AG20443 (cell line): ENCODE data around the gene ASTN2.

Source experiments
- DNase-seq: peaks from one replicate; pipeline ENCODE4 v3.0.0; 2012; ENCODE audit warnings: low spot score, mixed read lengths

Gene ASTN2

GRCh38 chr9:116954731-116955130, 460.1 kb downstream of the ASTN2 start:
- no peak for DNase-seq

- DNase-seq, result no peak
Observed at GRCh38 chr9:116953271-116953670, 461.6 kb downstream of the ASTN2 start.

- no peak for DNase-seq
Observed at GRCh38 chr9:116952436-116952810, 462.4 kb downstream of the ASTN2 start.

GRCh38 chr9:116951588-116952435, 463.0 kb downstream of the ASTN2 start:
- peak; percentile 90 for DNase-seq

GRCh38 chr9:116945817-116946216, 469.0 kb downstream of the ASTN2 start:
- no peak for DNase-seq

- no peak for DNase-seq
Observed at GRCh38 chr9:116944714-116945534, 469.9 kb downstream of the ASTN2 start.

GRCh38 chr9:116943970-116944369, 470.9 kb downstream of the ASTN2 start:
- no peak for DNase-seq

GRCh38 chr9:116942593-116943061, 472.2 kb downstream of the ASTN2 start:
- DNase-seq, result no peak

- DNase-seq, result no peak
Observed at GRCh38 chr9:116941266-116941665, 473.6 kb downstream of the ASTN2 start.

- DNase-seq, result no peak
Observed at GRCh38 chr9:116940614-116941215, 474.1 kb downstream of the ASTN2 start.

GRCh38 chr9:116939614-116940013, 475.2 kb downstream of the ASTN2 start:
- no peak for DNase-seq

- DNase-seq, result no peak
Observed at GRCh38 chr9:116939161-116939560, 475.7 kb downstream of the ASTN2 start.

- no peak for DNase-seq
Observed at GRCh38 chr9:116937361-116937760, 477.5 kb downstream of the ASTN2 start.

GRCh38 chr9:116935149-116935897, 479.5 kb downstream of the ASTN2 start:
- no peak for DNase-seq

GRCh38 chr9:116934131-116934530, 480.7 kb downstream of the ASTN2 start:
- no peak for DNase-seq

GRCh38 chr9:116933251-116933650, 481.6 kb downstream of the ASTN2 start:
- no peak for DNase-seq

GRCh38 chr9:116929621-116930020, 485.2 kb downstream of the ASTN2 start:
- DNase-seq, result no peak

GRCh38 chr9:116928884-116929283, 486.0 kb downstream of the ASTN2 start:
- no peak for DNase-seq

GRCh38 chr9:116928289-116928688, 486.6 kb downstream of the ASTN2 start:
- DNase-seq, result no peak

GRCh38 chr9:116927726-116928125, 487.1 kb downstream of the ASTN2 start:
- no peak for DNase-seq

- DNase-seq, result no peak
Observed at GRCh38 chr9:116925121-116925520, 489.7 kb downstream of the ASTN2 start.
